RWPE1 (cell line): Measurements from ENCODE around the gene MYO16.

Source experiments
- CTCF ChIA-PET: fragments of 350-600 bp; sonication (Branson Sonifier 250); formaldehyde crosslinking; extraction: SDS; loops from one replicate; lab custom pipeline; 2021; lab: Yijun Ruan, JAX
- POLR2A ChIA-PET: fragments of 400-600 bp; formaldehyde crosslinking; extraction: SDS; loops from one replicate; lab custom pipeline; 2020; ENCODE audit warnings: antibody characterized with exemption; ENCODE audit not compliant: low non-redundant PET; lab: Yijun Ruan, JAX
- DNase-seq: peaks from one replicate; pipeline ENCODE4 v3.0.0; 2012; ENCODE audit warnings: low spot score
- H3K27ac ChIP-seq: fragments of 450-650 bp; 2 replicates; pipeline ENCODE4 v1.5.1; 2017
- CTCF ChIP-seq: fragments of 450-650 bp; conservative IDR thresholded peaks from 2 replicates; pipeline ENCODE4 v1.5.1; 2017; ENCODE audit warnings: low read depth, mild to moderate bottlenecking

Gene MYO16

GRCh38 chr13:109255141-109255856, 625.9 kb downstream of the MYO16 start:
- H3K27ac ChIP-seq, result no peak overlapping the region
- ChIA-PET POLR2A (no interaction called here), CTCF (no interaction called here)
- no peak for TF ChIP-seq CTCF
- no peak for DNase-seq

DNA sequence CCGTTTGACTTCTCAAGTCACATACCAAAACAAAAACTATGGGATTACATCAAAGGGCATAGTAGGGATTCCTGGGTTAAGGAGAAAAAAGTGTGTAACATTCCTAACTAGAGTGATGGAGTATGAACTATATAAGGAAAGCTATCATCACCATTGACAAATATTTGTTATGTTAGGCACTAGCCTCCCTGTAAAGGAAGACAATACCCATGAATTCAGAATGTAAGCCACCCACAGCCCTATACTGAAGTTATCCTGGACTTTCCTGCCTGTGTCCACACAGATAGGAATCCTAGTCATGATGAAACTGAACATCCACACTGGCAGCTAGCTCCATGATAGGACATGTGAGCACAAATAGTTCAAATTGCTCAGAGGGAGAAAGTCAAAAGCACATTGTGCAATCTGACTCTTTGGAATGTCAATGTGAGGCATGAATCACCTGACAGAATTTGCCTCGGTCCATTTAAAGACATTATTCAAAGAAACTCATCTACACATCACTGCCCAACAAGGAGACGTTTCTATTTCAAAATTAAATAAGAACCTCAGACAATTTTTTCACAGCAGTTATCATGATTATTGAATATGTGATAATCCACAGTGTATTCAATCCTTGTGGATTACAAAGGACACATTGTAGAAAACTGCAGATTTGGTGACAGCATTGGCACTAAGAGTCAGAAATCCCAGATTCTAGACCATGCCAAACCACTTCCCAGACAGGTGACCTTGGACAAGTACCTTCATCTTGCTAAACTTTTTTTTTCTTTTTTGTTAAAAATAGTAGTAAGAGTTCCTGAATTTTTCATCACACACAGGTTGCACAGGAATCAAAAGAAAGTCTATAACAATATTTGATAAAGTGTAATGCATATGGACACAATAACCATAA, 627.7 kb downstream of the MYO16 start:
- no peak for TF ChIP-seq CTCF
- peak; percentile 87 for DNase-seq
- H3K27ac ChIP-seq, result peak overlapping the region; percentile 91
- CTCF ChIA-PET, result no interaction called here
- POLR2A ChIA-PET, result interaction anchor here (0.6 kb wide), 1 partner anchor 102 kb away, joined by 3 read pairs; no protein-coding TSS in a partner anchor
